UCSD-AML1 (cell line): ENCODE measurements around the gene SSTR3.
A peak's percentile ranks its signal among the peaks of the same experiment; 100 is the strongest.

Experiments
- DNase-seq: peaks from one replicate; lab custom pipeline; 2025; ENCODE audit not compliant: unreplicated experiment; lab: John Stamatoyannopoulos, UW

SSTR3 gene

GRCh38 chr22:37229805-37230672 lies 17.8 kb upstream of the SSTR3 start:
- peak; percentile 83 for DNase-seq

- DNase-seq: no peak
These were observed 16.9 kb upstream of the SSTR3 start for GRCh38 chr22:37229012-37229804.

DNA sequence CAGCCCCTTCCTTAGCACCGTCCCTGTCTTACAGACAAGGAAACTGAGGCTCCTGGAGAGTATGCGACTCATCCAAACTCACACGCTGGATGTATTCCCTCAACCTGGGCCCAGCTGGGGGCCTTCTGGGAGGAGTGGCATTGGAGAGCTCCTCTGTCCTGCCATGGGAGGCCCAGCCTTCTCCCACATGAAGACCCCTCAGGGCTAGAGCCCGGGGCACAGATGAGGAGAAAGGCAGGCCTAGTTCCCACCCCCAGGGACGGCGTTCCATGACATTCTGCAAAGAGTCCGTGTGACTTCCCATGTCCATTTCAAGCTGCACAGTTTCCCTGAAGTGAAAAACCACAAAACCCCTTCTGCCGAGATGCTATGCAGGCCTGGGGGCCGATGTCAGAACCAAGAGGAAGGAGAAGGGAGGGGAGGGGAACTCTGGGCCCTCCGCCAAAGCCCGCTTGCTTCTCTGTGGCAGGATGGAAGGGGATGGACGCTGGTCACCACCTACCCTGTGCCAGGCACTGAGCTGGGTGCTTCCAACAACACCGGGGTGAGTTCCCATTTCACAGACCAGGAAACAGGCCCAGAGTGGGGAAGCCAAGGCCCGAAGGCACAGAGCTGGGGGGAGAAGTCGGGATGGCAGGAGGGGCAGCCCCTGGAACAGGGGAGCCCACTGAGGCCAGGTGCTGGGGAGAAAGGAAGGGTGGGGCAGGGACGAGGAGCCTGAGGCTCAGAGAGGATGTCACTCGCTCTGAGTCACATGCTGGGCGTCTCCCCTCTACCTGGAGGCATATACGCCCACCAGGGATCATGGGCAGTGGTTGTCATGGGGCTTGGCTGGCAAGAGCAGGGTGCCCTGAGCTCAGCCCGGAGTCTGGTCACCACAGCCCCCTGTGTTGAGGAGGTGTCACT lies 16.1 kb upstream of the SSTR3 start:
- DNase-seq: peak; percentile 77

DNA sequence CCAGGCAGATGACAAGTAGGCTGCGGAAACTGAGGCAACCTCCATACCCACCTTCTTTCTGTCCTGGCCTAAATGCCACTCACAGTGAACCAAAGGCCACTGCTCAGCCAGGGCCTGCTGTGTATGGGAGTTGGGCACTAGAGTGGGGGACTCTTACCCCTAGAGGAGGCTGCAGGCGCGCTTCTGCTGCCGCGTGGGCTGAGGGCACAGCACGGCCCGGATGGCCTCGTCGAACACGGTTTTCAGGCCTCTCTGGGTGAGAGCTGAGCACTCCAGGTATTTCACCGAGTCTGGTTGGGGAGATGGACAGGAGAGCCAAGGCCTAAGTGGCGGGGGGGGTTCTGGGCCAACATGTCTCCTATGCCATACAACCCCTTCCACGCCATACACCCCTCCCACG lies 14.2 kb upstream of the SSTR3 start:
- DNase-seq: no peak

DNA sequence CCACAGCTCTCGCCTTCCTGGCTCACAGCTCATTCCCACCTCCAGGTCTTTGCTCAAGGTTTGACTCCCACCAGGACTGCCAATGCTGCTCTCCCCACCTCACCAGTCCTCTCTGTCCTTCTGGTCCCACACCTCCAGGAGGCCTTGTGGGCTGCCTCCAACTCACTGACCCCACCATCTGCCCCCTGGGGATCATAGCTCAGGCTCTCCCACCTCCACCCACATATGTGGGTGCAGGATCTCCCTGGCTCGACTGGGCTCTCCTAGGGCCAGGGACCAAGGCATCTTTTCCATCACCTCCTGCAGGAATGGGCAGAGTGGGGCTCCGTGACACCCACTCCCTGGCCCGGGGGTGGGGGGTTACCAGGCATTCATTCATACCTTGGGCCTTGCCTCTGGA lies 13.8 kb upstream of the SSTR3 start:
- DNase-seq: no peak

DNA sequence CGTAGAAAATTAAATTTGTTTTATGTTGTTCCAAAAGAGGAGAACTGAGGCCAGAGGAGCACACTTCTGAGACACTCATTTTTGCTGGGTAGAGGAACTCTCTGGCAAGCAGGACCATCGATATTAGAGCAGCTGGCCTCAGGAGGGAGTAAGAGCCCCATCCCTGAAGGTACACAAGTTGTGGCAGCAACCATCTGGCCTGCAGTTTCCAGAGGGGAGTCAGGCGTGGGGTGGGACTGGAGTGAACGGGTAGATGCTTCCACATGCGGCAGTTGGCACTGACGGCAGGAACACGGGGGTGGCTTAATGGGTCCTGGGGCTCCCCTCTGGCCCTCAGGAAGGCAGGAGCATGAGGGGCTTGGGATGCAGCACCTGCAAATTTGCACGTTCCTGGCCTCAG lies 13.2 kb upstream of the SSTR3 start:
- DNase-seq: no peak

DNA sequence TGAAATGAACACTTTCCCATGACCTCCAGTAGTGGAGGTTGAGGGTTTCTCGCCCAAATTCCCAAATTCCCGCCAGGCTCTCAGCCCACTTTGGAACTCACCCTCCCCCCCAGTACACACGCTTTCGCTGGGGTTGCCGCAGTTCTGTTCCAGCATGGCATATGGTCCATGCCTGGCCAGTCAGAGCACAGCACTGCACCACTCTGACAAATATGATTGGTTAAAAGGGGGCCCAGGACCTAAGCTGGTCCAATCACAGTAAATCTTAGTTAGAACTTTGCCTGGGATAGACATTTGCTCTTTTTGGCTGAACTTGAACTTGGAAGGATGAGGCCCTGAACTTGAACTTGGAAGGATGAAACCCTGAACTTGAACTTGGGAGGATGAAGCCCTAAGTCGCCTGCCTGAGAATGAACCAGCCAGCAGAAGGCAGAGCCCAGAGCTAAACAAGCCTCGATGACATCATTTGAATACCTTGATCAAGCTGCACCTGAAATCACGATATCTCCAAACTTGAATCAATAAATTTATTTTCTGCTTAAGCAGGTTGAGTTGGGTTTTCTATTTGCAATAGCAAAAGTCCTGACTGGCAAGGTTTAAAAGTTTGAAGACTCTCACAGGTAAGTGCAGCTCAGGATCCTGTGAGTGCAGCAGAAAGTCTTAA lies 12.6 kb upstream of the SSTR3 start:
- DNase-seq: no peak

DNA sequence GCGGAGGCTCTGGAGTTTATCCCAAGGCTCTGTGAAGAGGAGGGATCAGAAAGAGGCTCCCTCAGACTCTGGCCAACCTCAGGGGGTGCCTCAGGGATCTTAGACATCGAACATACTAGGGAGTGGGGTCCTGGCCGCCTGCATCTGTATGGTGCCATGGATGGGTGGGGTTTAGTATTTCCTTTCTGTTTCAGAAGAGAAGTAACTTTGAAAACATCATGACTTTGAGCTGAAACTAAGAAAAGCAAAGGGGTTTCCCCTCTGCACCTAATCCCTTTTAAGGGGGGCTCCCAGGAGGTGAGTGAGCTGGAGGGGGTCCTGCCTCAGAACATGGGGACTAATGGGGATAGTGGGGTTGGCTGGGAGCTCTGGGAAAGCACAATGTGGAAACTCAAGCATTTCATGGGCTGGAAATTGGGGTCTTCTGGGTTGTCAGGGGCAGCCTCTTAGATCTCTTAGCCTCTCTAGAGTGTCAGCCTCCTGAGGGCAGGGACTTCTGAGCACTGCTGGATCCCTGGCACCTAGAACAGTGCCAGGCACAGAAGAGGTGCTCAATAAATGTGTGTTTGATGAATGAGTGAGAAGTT lies 11.8 kb upstream of the SSTR3 start:
- DNase-seq: no peak

- no peak for DNase-seq
These were observed 10.2 kb upstream of the SSTR3 start for GRCh38 chr22:37222440-37222971.

- DNase-seq: no peak
These were observed 9.4 kb upstream of the SSTR3 start for GRCh38 chr22:37221424-37222333.

GRCh38 chr22:37220543-37220981 lies 8.3 kb upstream of the SSTR3 start:
- DNase-seq: no peak

- DNase-seq: no peak
These were observed 7.3 kb upstream of the SSTR3 start for GRCh38 chr22:37219533-37219932.

DNA sequence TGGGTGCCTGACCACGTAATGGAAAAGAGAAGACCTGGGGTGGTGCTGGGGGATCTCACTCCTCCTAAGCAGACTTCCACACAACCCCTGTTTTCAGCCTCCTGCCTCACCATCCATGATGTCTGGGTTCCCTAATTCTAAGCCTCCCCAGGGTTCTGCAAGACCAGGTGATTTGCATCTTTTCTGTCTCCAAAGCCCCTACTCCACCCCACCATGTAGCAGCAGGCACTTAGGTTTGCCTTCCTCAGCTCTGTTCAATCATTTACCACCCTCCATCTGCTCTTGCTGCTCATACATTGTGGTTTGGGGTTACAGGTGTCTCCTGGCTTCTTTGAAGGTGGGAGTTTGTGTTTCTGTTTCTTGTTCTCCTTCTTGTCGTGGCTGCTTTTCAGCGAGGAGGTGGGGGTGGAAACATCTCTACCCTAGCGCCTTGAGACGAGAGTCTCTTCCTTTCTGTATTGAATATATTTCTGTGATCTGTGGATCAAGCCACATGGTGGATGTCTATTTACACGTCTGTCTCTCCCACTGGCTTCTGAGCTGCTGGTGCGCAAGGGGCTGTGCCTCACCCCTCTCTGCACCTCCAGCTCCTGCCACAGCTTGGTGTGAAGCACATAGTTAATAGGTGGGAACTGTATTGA lies 6.6 kb upstream of the SSTR3 start:
- DNase-seq: no peak

DNA sequence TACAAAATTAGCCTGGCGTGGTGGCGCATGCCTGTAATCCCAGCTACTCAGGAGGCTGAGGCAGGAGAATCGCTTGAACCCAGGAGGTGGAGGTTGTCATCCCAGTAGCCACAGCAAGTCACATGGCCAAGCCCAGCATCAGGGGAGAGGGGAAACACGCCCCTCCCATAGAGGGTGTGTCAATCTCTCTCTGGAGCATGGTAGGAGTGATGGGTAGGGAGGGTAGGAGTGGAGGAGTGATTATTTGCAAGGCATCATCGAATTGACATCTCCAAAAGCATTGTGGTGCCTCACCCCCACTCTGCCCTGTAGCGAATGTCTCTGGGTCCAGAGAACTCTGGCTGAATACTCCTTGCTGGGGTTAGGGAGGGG lies 6.1 kb upstream of the SSTR3 start:
- no peak for DNase-seq

DNA sequence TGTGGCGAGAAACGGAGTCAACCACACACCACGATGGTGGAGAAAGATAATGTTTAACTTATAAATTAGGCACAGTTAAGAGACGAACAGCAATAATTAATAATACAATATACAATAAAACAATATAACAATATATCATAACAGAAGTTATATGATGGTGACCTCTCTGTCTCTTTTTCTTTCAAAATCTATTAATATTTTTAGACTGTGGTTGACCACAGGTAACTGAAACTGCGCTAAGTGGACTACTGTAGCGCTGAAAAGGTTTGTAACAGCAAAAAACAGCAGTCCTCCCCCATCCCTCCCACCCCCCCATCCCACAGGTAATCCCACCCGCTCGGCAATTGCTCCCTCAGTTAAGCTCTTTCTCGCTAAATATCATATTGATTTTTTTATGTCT lies 3.6 kb upstream of the SSTR3 start:
- DNase-seq: no peak

DNA sequence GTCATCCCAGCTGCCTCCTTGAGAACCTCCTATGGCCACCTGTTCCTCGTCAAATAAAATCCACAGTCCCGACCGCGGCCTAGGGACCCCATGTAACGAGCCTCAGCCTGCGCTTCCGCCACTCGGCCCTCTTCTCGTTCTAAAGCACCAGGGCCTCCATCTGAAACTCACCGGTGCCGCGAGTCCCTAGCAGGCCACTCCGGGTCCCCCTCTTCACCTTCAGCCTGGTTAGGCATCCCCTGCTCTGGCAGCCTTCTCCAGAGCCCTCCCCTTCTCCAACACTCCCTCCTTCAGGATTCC lies 2.4 kb upstream of the SSTR3 start:
- DNase-seq: no peak

- no peak for DNase-seq
These were observed 1.9 kb upstream of the SSTR3 start for GRCh38 chr22:37213941-37214730.
